Mesodermal cell (in vitro differentiated cells): ENCODE measurements around the gene IL5. TPM values are rescaled to one million over a fixed set of nuclear protein-coding genes. Genes with fewer than 3 reads are reported as not detected.
"Not testable (repeated sequence)": the region's sequence is repeated elsewhere in the genome, so short reads cannot be mapped to it uniquely, and the experiment has no call there.

Source experiments
- H3K27ac ChIP-seq: 2 replicates; pipeline ENCODE4 v1.7.0; 2013; ENCODE audit warnings: mild to moderate bottlenecking, low read depth, low read length, moderate library complexity; ENCODE audit not compliant: severe bottlenecking
- H3K36me3 ChIP-seq: 2 replicates; pipeline ENCODE4 v1.7.1; 2013; ENCODE audit warnings: mild to moderate bottlenecking, low read length, moderate library complexity; ENCODE audit not compliant: control insufficient read depth, insufficient read depth
- H3K4me1 ChIP-seq: one replicate; pipeline ENCODE4 v1.7.1; 2013; ENCODE audit warnings: mild to moderate bottlenecking, low read length; ENCODE audit not compliant: insufficient read depth, control insufficient read depth, poor library complexity, severe bottlenecking
- H3K4me3 ChIP-seq: 2 replicates; pipeline ENCODE4 v1.7.0; 2013; ENCODE audit warnings: low read length, control low read depth, mild to moderate bottlenecking; ENCODE audit not compliant: insufficient read depth, poor library complexity, severe bottlenecking; ENCODE audit errors: extremely low read depth
- H3K9me3 ChIP-seq: 2 replicates; pipeline ENCODE4 v1.7.1; 2013; ENCODE audit warnings: mild to moderate bottlenecking, low read length, moderate library complexity; ENCODE audit not compliant: control insufficient read depth
- WGBS, 2 experiments: methylation state at CpG; one replicate each; pipeline ENCODE4 v1.1.5; 2013; ENCODE audit warnings: missing lambda C conversion rate in 2 of 2; ENCODE audit not compliant: insufficient coverage in 2 of 2; 5-methylcytosine and 5-hydroxymethylcytosine counted together
- polyA plus RNA-seq, 2 experiments: library from polyadenylated mRNA; stranded (reverse); fragments of 50-300 nt; gene quantifications; one replicate each; pipeline ENCODE4 v1.2.3, GENCODE V29; 2013

Gene IL5
- polyA plus RNA-seq (2013, experiment 1 of 2) = not detected
- not detected for polyA plus RNA-seq (2013, experiment 2 of 2)

DNA sequence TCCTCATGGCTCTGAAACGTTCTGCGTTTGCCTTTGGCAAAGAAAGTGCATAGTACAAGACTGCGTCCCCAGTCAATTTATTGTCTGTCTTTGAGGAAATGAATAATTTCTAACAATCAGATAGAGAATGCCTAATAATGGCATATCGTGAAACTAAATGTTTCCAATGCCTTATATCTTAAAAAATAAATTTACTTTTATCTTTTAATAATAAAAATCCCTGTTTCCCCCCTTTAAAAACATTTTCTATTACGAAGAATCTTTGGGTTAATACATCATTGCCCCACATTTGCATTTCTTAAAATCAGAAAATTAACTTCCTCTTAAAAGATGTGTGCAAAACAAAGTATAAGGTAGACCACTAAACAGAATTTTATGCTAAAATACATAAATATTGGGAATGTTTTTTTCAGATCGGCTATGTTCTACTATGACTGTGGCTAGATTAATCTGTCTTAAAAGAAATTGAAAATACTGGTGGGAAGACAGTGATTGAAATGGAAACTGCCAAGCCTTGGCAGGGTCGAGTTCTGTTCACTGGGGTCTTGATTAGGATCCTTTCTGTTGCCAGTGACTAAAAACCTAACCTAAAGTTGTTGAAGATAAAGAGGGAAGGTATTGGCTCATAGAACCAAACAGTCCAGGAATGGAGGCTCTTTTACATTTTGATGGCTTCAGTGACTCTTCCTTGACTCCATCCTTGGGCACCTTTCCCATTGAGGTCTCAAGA, at the start of gene IL5:
TSS of gene IL5 (minus strand) at position 51 of the 730 bp plus-strand sequence. CDS start at position 7, 44 bp downstream.
- Histone ChIP-seq H3K4me3 (no peak within 1 kb of the TSS), H3K4me1 (no peaks in the 10 kb centered on the region), H3K9me3 (no peaks in the 10 kb centered on the region), H3K36me3 (no peaks in the 10 kb centered on the region), H3K27ac (no peak within 1 kb of the TSS)
- 78 to 93% methylated on average over 2 to 3 of the region's 7 CpGs for WGBS, 2 experiments

DNA sequence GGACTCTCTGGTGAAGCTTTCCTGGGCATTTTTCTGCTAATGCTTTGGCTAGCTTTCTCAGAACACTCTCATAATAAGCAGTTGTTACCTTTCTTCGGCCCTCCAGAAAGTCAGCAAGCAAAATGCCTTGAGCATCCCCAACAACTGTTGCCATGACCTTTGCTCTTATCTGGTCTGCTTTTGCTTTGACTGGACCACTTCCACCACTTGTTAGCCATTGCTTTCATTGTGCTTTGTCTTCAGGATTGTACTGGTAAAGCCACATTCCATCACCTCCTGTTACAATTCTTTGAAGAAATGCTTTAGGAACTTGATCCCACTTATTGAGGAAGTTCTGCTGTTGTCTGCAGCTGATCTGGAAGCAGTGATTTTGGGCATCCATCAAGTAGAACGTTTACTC, 49.2 kb upstream of the IL5 start:
- Histone ChIP-seq H3K4me3 (no peak overlapping the region), H3K9me3 (no peaks in the 10 kb centered on the region), H3K27ac (no peak overlapping the region), H3K36me3 (peaks cover 19% of the 10 kb centered on the region), H3K4me1 (no peaks in the 10 kb centered on the region)
- WGBS, 2 experiments = 91 to 100% methylated on average over 1 of the region's 2 CpGs

DNA sequence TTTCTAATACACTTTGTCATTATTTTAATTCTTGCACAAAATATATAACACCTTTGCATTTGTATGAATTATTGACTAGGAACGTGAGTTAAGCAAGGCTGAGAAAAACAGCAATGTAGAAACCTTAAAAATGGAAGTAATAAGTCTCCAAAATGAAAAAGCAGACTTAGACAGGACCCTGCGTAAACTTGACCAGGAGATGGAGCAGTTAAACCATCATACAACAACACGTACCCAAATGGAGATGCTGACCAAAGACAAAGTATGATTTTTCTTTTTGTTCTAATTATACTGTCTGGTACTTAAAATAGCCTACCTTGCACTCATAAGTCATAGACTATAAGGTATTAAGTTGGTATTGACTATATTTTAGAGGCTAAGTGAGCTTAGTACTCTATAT, 47.8 kb upstream of the IL5 start:
- Histone ChIP-seq H3K36me3 (peaks cover 6% of the 10 kb centered on the region), H3K4me3 (no peak overlapping the region), H3K4me1 (no peaks in the 10 kb centered on the region), H3K9me3 (no peaks in the 10 kb centered on the region), H3K27ac (no peak overlapping the region)
- no CpG with 5 or more reads among the region's 3 CpGs for WGBS, 2 experiments

DNA sequence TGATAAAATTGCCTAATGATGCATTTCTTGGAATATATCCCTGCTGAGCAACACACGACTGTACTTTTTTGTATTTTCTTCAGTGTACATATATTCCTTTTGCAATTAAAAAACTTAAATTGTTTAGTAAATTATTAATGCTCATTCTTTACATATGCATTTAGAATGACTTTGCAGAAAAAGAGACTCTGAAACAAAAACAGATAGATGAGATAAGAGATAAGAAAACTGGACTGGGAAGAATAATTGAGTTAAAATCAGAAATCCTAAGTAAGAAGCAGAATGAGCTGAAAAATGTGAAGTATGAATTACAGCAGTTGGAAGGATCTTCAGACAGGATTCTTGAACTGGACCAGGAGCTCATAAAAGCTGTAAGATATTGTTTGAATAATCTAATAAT, 46.1 kb upstream of the IL5 start:
- Histone ChIP-seq H3K36me3 (peaks cover 3% of the 10 kb centered on the region), H3K27ac (no peak overlapping the region), H3K9me3 (no peaks in the 10 kb centered on the region), H3K4me1 (no peaks in the 10 kb centered on the region), H3K4me3 (no peak overlapping the region)
- WGBS, 2 experiments = no CpG with 5 or more reads among the region's 1 CpG

DNA sequence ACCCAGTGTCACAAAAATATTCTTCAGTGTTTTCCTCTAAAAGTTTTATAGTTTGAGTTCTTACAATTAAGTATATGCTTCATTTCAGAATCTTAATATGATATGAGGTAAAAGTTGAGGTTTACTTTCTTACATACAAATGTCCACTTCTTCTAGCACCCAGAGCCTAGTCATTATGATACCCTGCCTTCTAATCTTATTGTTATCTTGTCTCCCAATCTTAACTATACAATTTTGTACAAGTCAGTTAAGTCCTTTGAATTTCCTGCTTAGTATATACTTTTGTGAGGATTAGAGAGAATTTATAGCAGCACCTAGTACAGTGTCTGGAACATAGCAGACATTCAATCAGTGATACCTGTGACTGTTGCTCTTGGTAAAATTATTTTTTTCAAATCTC, 42.7 kb upstream of the IL5 start:
- H3K9me3 ChIP-seq = no peaks in the 10 kb centered on the region
- no peak overlapping the region for H3K27ac ChIP-seq
- H3K4me1 ChIP-seq = no peaks in the 10 kb centered on the region
- H3K36me3 ChIP-seq = peaks cover 10% of the 10 kb centered on the region
- no peak overlapping the region for H3K4me3 ChIP-seq

DNA sequence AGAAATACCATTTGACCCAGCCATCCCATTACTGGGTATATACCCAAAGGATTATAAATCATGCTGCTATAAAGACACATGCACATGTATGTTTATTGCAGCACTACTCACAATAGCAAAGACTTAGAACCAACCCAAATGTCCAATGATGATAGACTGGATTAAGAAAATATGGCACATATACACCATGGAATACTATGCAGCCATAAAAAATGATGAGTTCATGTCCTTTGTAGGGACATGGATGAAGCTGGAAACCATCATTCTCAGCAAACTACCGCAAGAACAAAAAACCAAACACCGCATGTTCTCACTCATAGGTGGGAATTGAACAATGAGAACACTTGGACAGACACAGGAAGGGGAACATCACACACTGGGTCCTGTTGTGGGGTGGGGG, 41.2 kb upstream of the IL5 start:
- not testable (repeated sequence) for H3K4me3 ChIP-seq, H3K4me1 ChIP-seq, H3K9me3 ChIP-seq, H3K36me3 ChIP-seq, H3K27ac ChIP-seq
- no CpG with 5 or more reads among the region's 2 CpGs for WGBS, 2 experiments

DNA sequence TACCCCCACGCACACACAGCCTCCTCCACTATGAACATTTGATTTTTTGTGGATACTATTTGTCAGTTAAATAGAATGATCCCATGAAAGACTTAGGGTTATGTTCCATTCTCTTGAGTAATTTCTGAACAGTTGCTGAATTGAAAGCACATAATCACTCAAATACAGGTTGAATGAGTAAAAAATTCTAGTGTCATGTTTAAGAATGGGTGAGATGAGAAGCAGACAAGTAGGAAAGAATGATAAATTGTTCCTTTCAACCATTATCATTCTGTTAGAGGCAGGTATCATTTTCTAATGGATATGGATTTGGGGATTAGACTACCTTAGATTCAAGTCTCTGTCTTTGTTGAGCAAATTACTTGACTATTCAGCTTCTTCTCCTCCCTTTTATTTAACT, 32.8 kb upstream of the IL5 start:
- Histone ChIP-seq H3K36me3 (peaks cover 31% of the 10 kb centered on the region), H3K9me3 (peaks cover 4% of the 10 kb centered on the region), H3K4me3 (no peak overlapping the region), H3K4me1 (no peaks in the 10 kb centered on the region), H3K27ac (no peak overlapping the region)
- no CpG with 5 or more reads among the region's 1 CpG for WGBS, 2 experiments

DNA sequence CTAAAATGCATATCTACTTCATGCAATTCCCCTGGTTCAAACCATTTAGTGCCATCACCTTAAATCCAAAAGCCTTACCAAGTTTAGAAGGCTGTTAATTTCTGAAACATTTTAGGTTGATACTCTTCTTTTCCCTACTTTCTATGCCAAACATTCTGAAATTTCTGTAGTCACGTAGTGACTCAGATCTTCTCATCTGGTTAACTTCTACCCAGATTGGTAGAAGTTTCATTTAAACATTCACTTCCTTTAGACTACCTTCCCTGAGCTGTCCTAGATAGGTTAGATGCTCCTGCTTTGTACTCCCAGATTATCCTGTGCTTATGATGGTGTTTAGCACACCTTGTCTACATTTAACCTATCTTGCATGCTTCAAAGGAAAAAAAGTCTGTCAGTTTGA, 23.3 kb upstream of the IL5 start:
- H3K27ac ChIP-seq = no peak overlapping the region
- peaks cover 2% of the 10 kb centered on the region for H3K4me1 ChIP-seq
- 100% methylated on average over 1 of the region's 1 CpG; no CpG with 5 or more reads in 1 of the 2 experiments for WGBS, 2 experiments
- H3K4me3 ChIP-seq = no peak overlapping the region
- H3K9me3 ChIP-seq = peaks cover 11% of the 10 kb centered on the region
- peaks cover 41% of the 10 kb centered on the region for H3K36me3 ChIP-seq

DNA sequence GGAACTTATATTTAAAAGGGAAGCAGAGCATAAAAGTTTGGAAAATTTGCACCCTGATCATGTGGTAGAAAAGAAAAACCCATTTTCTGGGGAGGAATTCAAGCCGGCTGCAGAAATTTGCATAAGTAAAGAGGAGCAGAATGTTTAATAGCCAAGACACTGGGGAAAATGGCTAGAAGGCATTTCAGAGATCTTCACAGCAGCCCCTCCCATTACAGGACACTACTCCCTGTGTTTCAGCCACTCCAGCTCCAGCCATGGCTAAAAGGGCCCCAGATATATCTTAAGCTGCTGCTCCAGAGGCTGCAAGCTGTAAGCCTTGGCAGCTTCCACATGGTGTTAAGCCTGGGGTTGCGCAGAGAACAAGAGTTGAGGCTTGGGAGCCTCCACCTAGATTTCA, 21.2 kb upstream of the IL5 start:
- H3K9me3 ChIP-seq = peaks cover 11% of the 10 kb centered on the region
- WGBS, 2 experiments = 93 to 100% methylated on average over 2 of the region's 2 CpGs
- H3K4me3 ChIP-seq, H3K4me1 ChIP-seq, H3K27ac ChIP-seq: not testable (repeated sequence)
- peaks cover 58% of the 10 kb centered on the region for H3K36me3 ChIP-seq

DNA sequence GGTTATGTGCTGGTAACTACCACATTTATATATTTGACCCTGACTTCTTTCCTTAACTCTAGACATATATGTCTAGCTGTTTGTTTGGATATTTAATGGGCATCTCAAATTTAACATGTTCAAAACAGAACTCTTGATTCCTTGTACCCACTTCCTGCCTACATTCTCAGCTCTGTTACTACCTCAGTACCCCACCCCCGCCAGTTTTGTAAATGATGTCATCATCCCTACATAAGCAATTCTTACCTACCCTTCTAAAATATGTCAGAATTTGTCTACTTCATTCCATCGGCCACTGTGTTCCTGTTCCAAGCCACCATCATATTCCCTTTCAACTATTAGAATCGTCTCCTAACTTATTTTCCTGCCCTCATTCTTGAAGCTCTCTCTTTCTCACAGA, 18.3 kb upstream of the IL5 start:
- no peak overlapping the region for H3K27ac ChIP-seq
- no peak overlapping the region for H3K4me3 ChIP-seq
- peaks cover 57% of the 10 kb centered on the region for H3K36me3 ChIP-seq
- peaks cover 7% of the 10 kb centered on the region for H3K4me1 ChIP-seq
- H3K9me3 ChIP-seq = peaks cover 11% of the 10 kb centered on the region
- WGBS, 2 experiments = 83 to 85% methylated on average over 2 of the region's 3 CpGs

DNA sequence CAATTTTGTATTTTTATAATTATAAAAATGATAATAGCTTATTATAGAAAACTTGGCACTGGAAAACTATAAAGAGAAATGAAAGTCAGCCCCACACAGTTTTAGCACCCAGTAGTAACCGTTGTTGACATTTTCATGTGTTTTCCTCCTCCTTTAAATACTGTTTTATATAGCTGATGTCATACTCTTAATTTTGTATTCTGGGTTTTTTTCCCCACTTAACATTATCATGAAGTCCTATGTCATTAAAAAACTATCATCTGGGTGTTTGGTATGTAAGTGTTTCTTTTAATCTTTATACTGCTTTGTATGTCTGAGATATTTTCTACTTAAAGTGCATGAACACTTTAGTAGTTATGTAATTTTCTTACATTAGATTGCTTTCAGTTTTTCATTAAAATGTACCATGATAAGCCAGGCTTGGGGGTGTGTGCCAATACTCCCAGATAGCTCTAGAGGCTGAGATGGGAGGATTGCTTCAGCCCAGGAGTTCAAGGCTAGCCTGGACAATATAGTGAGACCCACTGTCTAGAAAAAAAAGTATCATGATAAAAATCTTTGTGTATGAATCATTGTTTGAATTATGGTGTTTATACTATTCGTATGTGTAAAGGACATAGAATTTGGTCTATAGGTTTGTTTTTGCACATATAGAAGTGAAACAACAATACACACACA, 16.2 kb upstream of the IL5 start:
- Histone ChIP-seq H3K4me3 (no peak overlapping the region), H3K36me3 (peaks cover 37% of the 10 kb centered on the region), H3K9me3 (peaks cover 8% of the 10 kb centered on the region), H3K4me1 (peaks cover 7% of the 10 kb centered on the region), H3K27ac (no peak overlapping the region)
- no CpG with 5 or more reads among the region's 2 CpGs for WGBS, 2 experiments
